Measurements from ENCODE around the gene DAB2.
A peak's percentile ranks its signal among the peaks of the same experiment; 100 is the strongest.

The DAB2 gene

GRCh38 chr5:39424736-39425637 is at the start of gene DAB2:
Gene DAB2 (minus strand): TSS chr5:39424980. CDS start chr5:39394320, 30,660 bp downstream.
- peak; percentile 94 for DNase-seq
- in situ Hi-C loops (cut with HindIII; ENCODE audit: low pct_ligation_motif_present, low pct_unique_long_range_greater_than_20kb, low sequenced_read_pairs): no loop called here

GRCh38 chr5:39473156-39473775 is 48.5 kb upstream of the DAB2 start:
- DNase-seq: no peak
- in situ Hi-C loops (cut with HindIII; ENCODE audit: low pct_ligation_motif_present, low pct_unique_long_range_greater_than_20kb, low sequenced_read_pairs): no loop called here

GRCh38 chr5:39471836-39472508 is 47.2 kb upstream of the DAB2 start:
- no peak for DNase-seq
- in situ Hi-C loops (cut with HindIII; ENCODE audit: low pct_ligation_motif_present, low pct_unique_long_range_greater_than_20kb, low sequenced_read_pairs): no loop called here

- no peak for DNase-seq
- in situ Hi-C loops (cut with HindIII; ENCODE audit: low pct_ligation_motif_present, low pct_unique_long_range_greater_than_20kb, low sequenced_read_pairs): no loop called here
Measured at GRCh38 chr5:39470811-39471210, 46.0 kb upstream of the DAB2 start.

- in situ Hi-C loops (cut with HindIII; ENCODE audit: low pct_ligation_motif_present, low pct_unique_long_range_greater_than_20kb, low sequenced_read_pairs): no loop called here
- no peak for DNase-seq
Measured at GRCh38 chr5:39469777-39470415, 45.1 kb upstream of the DAB2 start.

- no peak for DNase-seq
- in situ Hi-C loops (cut with HindIII; ENCODE audit: low pct_ligation_motif_present, low pct_unique_long_range_greater_than_20kb, low sequenced_read_pairs): no loop called here
Measured at GRCh38 chr5:39469176-39469575, 44.4 kb upstream of the DAB2 start.

GRCh38 chr5:39466846-39467245 is 42.1 kb upstream of the DAB2 start:
- in situ Hi-C loops (cut with HindIII; ENCODE audit: low pct_ligation_motif_present, low pct_unique_long_range_greater_than_20kb, low sequenced_read_pairs): no loop called here
- no peak for DNase-seq

- in situ Hi-C loops (cut with HindIII; ENCODE audit: low pct_ligation_motif_present, low pct_unique_long_range_greater_than_20kb, low sequenced_read_pairs): no loop called here
- DNase-seq: no peak
Measured at GRCh38 chr5:39465843-39466242, 41.1 kb upstream of the DAB2 start.

GRCh38 chr5:39465097-39465496 is 40.3 kb upstream of the DAB2 start:
- in situ Hi-C loops (cut with HindIII; ENCODE audit: low pct_ligation_motif_present, low pct_unique_long_range_greater_than_20kb, low sequenced_read_pairs): no loop called here
- no peak for DNase-seq

GRCh38 chr5:39464088-39464487 is 39.3 kb upstream of the DAB2 start:
- DNase-seq: no peak
- in situ Hi-C loops (cut with HindIII; ENCODE audit: low pct_ligation_motif_present, low pct_unique_long_range_greater_than_20kb, low sequenced_read_pairs): no loop called here

GRCh38 chr5:39462211-39462610 is 37.4 kb upstream of the DAB2 start:
- in situ Hi-C loops (cut with HindIII; ENCODE audit: low pct_ligation_motif_present, low pct_unique_long_range_greater_than_20kb, low sequenced_read_pairs): no loop called here
- DNase-seq: no peak

GRCh38 chr5:39461007-39461682 is 36.4 kb upstream of the DAB2 start:
- no peak for DNase-seq
- in situ Hi-C loops (cut with HindIII; ENCODE audit: low pct_ligation_motif_present, low pct_unique_long_range_greater_than_20kb, low sequenced_read_pairs): no loop called here

- in situ Hi-C loops (cut with HindIII; ENCODE audit: low pct_ligation_motif_present, low pct_unique_long_range_greater_than_20kb, low sequenced_read_pairs): no loop called here
- no peak for DNase-seq
Measured at GRCh38 chr5:39459907-39460306, 35.1 kb upstream of the DAB2 start.

- in situ Hi-C loops (cut with HindIII; ENCODE audit: low pct_ligation_motif_present, low pct_unique_long_range_greater_than_20kb, low sequenced_read_pairs): no loop called here
Measured at GRCh38 chr5:39459071-39459470, 34.3 kb upstream of the DAB2 start.

GRCh38 chr5:39455645-39456044 is 30.9 kb upstream of the DAB2 start:
- in situ Hi-C loops (cut with HindIII; ENCODE audit: low pct_ligation_motif_present, low pct_unique_long_range_greater_than_20kb, low sequenced_read_pairs): no loop called here
- no peak for DNase-seq

More at GRCh38 chr5:39459071-39459470, 34.3 kb upstream of the DAB2 start:
- DNase-seq: no peak

GRCh38 chr5:39453606-39454005 is 28.8 kb upstream of the DAB2 start:
- in situ Hi-C loops (cut with HindIII; ENCODE audit: low pct_ligation_motif_present, low pct_unique_long_range_greater_than_20kb, low sequenced_read_pairs): no loop called here
- no peak for DNase-seq

GRCh38 chr5:39452846-39453245 is 28.1 kb upstream of the DAB2 start:
- DNase-seq: no peak
- in situ Hi-C loops (cut with HindIII; ENCODE audit: low pct_ligation_motif_present, low pct_unique_long_range_greater_than_20kb, low sequenced_read_pairs): no loop called here

- no peak for DNase-seq
- in situ Hi-C loops (cut with HindIII; ENCODE audit: low pct_ligation_motif_present, low pct_unique_long_range_greater_than_20kb, low sequenced_read_pairs): no loop called here
Measured at GRCh38 chr5:39451276-39451941, 26.6 kb upstream of the DAB2 start.
